Body of pancreas (tissue), 4 donors: ENCODE results near the gene WDFY3. TPM values are rescaled to one million over a fixed set of nuclear protein-coding genes. Genes with fewer than 3 reads are reported as not detected.
A peak's percentile ranks its signal among the peaks of the same experiment; 100 is the strongest.

ENCODE experiments used
- ATAC-seq: fragments of 150-250 bp; one replicate; pipeline ENCODE4 v1.9.1; 2016
- DNase-seq, 4 donors: peaks; one replicate each; pipeline ENCODE4 v3.0.0-alpha.2; 2019
- H3K27ac ChIP-seq, 4 donors: fragments of 200-600 bp; sonication (generic); 1 replicate in 3 of 4; 2 replicates in 1 of 4; pipeline versions ENCODE4 v1.5.1 to v1.6.1; 2016 to 2019; ENCODE audit warnings: mild to moderate bottlenecking in 1 of 4, mixed read lengths in 1 of 4, moderate library complexity in 1 of 4
- H3K27me3 ChIP-seq, 2 donors: fragments of 200-600 bp; sonication (generic); one replicate each; pipeline ENCODE4 v1.6.0; 2016; ENCODE audit warnings: mild to moderate bottlenecking in 1 of 2
- H3K36me3 ChIP-seq, 2 donors: fragments of 200-600 bp; sonication (generic); replicated peaks in 1 of 2; 2 replicates each; pipeline ENCODE4 v1.5.1; 2016; ENCODE audit warnings: low read depth in 2 of 2; ENCODE audit not compliant: insufficient read depth in 1 of 2
- H3K4me1 ChIP-seq: fragments of 200-600 bp; sonication (generic); one replicate; pipeline ENCODE4 v1.6.0; 2016
- H3K4me3 ChIP-seq, 2 donors: fragments of 200-600 bp; sonication (generic); 1 replicate in 1 of 2; 2 replicates in 1 of 2; pipeline ENCODE4 v1.5.1; 2016 to 2019
- H3K9me3 ChIP-seq, 3 donors: fragments of 200-600 bp; sonication (generic); 1 replicate in 2 of 3; 2 replicates in 1 of 3; pipeline ENCODE4 v1.5.1; 2016
- POLR2A ChIP-seq, 3 donors: fragments of 450-650 bp; IDR thresholded peaks; one replicate each; pipeline ENCODE4 v1.6.1; 2016; ENCODE audit warnings: antibody characterized with exemption in 3 of 3, mild to moderate bottlenecking in 2 of 3
- WGBS, 2 donors: methylation state at CpG; one replicate each; pipeline ENCODE4 v1.1.5; 2017; 5-methylcytosine and 5-hydroxymethylcytosine counted together
- intact Hi-C: fragments of 100-400 bp; cut with DNase I; formaldehyde crosslinking; loops from one replicate; pipeline ENCODE4 v1.15.1; 2023
- total RNA-seq, 2 donors: library from RNA; depleted of rRNA; stranded (reverse); fragments of >200 nt; gene quantifications; one replicate each; pipeline ENCODE4 v1.1.0, GENCODE V29; 2016
- TF ChIP-seq, protein P1 (sequence below), 7 experiments: fragments of 450-650 bp in 4 of 7; fragments of 200-600 bp in 3 of 7; sonication (generic) in 3 of 7; IDR thresholded peaks; one replicate each; pipeline ENCODE4 v1.5.1; 2016 to 2019; ENCODE audit warnings: antibody characterized with exemption in 7 of 7

The WDFY3 gene
- total RNA-seq, 2 donors from 2014 or later = 36.1 to 55.0 TPM

DNA sequence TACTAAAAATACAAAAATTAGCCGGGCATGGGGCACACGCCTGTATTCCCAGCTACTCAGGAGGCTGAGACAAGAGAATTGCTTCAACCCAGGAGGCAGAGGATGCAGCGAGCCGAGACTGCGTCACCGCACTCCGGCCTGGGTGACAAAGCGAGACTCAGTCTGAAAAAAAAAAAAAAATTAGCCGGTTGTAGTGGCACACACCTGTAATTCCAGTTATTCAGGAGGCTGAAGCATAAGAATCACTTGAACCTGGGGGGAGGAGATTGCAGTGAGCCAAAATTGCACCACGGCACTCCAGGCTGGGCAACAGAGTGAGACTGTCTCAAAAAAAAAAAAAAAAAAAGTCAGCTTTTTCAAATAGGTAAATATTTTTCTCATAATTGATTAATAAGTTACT, 71.9 kb downstream of the WDFY3 start:
- Histone ChIP-seq H3K9me3 (no peaks in the 10 kb centered on the region), H3K36me3 (no peaks in the 10 kb centered on the region), H3K27ac (peak overlapping the region in 2 of 4 donors; percentile 5 to 8), H3K27me3 (no peaks in the 10 kb centered on the region), H3K4me3 (no peak overlapping the region), H3K4me1 (peaks cover 10% of the 10 kb centered on the region)
- intact Hi-C loops = no loop called here
- ATAC-seq = peak; percentile 21
- TF ChIP-seq POLR2A (IDR thresholded peaks at IDR 0.05) = no peak
- TF ChIP-seq, protein P1, sequence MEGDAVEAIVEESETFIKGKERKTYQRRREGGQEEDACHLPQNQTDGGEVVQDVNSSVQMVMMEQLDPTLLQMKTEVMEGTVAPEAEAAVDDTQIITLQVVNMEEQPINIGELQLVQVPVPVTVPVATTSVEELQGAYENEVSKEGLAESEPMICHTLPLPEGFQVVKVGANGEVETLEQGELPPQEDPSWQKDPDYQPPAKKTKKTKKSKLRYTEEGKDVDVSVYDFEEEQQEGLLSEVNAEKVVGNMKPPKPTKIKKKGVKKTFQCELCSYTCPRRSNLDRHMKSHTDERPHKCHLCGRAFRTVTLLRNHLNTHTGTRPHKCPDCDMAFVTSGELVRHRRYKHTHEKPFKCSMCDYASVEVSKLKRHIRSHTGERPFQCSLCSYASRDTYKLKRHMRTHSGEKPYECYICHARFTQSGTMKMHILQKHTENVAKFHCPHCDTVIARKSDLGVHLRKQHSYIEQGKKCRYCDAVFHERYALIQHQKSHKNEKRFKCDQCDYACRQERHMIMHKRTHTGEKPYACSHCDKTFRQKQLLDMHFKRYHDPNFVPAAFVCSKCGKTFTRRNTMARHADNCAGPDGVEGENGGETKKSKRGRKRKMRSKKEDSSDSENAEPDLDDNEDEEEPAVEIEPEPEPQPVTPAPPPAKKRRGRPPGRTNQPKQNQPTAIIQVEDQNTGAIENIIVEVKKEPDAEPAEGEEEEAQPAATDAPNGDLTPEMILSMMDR (IDR thresholded peaks at IDR 0.05) = no peak
- WGBS, 2 donors = 73 to 79% methylated on average over 10 of the region's 10 CpGs
- DNase-seq = peak in 2 of 4 donors; percentile 6 to 14

DNA sequence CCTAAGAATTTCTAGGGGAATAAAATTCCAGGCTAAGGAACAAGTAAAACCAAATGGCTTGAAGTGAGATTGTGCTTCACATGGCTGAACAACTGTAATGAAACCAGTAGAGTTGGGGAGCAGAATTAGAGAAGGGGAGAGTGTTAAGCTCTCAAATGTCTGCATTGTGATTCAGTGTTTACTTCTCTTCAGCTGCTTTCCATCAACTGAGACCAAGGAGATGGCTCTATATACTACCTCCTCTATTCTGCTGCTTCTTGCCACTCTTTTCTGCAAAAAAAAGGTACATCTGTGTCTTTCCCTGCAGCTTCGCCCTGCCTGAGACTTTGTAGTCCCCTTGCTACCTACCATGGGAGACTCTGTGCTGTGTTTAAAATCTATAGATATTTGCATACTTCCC, 73.5 kb downstream of the WDFY3 start:
- H3K9me3 ChIP-seq = no peaks in the 10 kb centered on the region
- intact Hi-C loops = no loop called here
- no peaks in the 10 kb centered on the region for H3K27me3 ChIP-seq
- TF ChIP-seq, protein P1 (IDR thresholded peaks at IDR 0.05) = no peak
- no peak for TF ChIP-seq POLR2A (IDR thresholded peaks at IDR 0.05)
- H3K4me3 ChIP-seq = no peak overlapping the region
- H3K27ac ChIP-seq = no peak overlapping the region
- peaks cover 10% of the 10 kb centered on the region for H3K4me1 ChIP-seq
- no peaks in the 10 kb centered on the region for H3K36me3 ChIP-seq
- DNase-seq (no peak), ATAC-seq (no peak)
- WGBS, 2 donors = 93 to 100% methylated on average over 1 of the region's 1 CpG

DNA sequence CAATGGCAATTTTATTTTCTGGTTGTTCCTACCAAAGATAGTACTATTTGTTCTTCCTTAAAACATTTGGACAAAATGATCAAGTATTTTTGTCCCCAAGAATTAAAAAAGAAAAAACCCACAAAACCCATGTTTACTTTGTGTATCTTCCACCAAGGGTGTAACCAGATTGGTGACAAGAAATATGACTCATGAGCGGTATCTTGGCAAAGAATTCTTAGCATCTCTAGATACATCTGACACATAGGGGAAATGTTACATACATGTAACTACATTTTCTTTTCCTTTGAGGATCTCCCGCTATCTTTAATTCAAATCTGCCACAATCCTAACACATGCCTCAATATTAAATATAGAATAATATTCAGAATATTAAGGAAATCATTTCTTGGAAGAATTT, 78.7 kb downstream of the WDFY3 start:
- Histone ChIP-seq H3K4me3 (no peak overlapping the region), H3K9me3 (no peaks in the 10 kb centered on the region), H3K4me1 (no peaks in the 10 kb centered on the region), H3K27me3 (no peaks in the 10 kb centered on the region), H3K27ac (no peak overlapping the region), H3K36me3 (no peaks in the 10 kb centered on the region)
- intact Hi-C loops = no loop called here
- 91 to 94% methylated on average over 2 of the region's 2 CpGs for WGBS, 2 donors
- ATAC-seq (no peak), DNase-seq (no peak)
- TF ChIP-seq, protein P1 (IDR thresholded peaks at IDR 0.05) = no peak

DNA sequence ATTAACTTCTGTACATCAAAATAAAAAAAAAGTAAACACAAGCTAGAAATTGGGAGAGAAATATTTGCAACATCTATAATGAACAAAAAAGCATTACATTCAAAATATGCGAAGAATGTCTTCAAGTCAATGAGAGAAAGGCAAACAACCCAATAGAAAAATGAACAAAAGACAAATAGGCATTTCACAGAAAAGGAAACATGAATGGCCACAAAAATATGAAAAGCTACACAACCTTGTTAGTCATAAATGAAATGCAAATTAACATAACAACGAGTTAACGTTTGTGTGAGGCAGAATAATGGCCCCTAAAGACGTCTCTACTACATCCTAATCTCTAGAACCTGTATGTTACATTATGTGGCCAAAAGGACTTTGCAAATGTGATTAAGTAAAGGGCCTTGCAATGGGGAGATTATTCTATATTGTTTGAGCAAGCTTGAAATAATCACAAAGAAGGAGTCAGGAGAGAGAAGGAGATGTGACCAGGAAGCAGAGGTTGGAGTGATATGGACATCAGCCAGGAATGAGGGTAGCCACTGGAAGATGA, 86.8 kb downstream of the WDFY3 start:
- Histone ChIP-seq H3K4me1 (no peaks in the 10 kb centered on the region), H3K27ac (no peak overlapping the region), H3K4me3 (no peak overlapping the region), H3K36me3 (no peaks in the 10 kb centered on the region), H3K27me3 (no peaks in the 10 kb centered on the region), H3K9me3 (no peaks in the 10 kb centered on the region)
- ATAC-seq (no peak), DNase-seq (no peak)
- WGBS, 2 donors = 68 to 76% methylated on average over 4 of the region's 4 CpGs
- TF ChIP-seq, protein P1 (IDR thresholded peaks at IDR 0.05) = no peak
- no peak for TF ChIP-seq POLR2A (IDR thresholded peaks at IDR 0.05)
- intact Hi-C loops = no loop called here

DNA sequence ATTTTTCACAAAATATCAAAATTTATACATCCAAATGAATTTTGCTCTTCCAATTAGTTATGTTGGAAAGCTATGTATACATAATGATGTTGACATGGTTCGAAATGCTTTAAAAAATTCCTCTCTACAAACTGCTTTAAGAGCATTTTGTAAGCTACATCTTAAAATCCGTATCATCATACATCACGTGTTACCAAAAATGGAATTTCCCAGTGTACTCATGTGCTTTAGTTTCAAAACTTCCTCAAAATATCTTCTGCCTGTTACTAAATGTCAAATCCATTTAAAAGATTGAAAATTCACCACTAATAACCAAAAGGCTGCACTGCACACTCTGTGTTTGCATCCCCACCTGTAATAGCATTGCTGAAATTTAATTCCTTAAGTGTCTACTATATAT, 87.9 kb downstream of the WDFY3 start:
- 79 to 94% methylated on average over 3 of the region's 3 CpGs for WGBS, 2 donors
- Histone ChIP-seq H3K9me3 (no peaks in the 10 kb centered on the region), H3K4me3 (no peak overlapping the region), H3K36me3 (no peaks in the 10 kb centered on the region), H3K27ac (no peak overlapping the region), H3K4me1 (no peaks in the 10 kb centered on the region), H3K27me3 (no peaks in the 10 kb centered on the region)
- intact Hi-C loops = no loop called here
- DNase-seq (no peak), ATAC-seq (no peak)
- TF ChIP-seq, protein P1 (IDR thresholded peaks at IDR 0.05) = no peak
- TF ChIP-seq POLR2A (IDR thresholded peaks at IDR 0.05) = no peak
